HepG2 (cell line): Measurements from ENCODE around the gene ABHD4. TPM values are rescaled to one million over a fixed set of nuclear protein-coding genes. Genes with fewer than 3 reads are reported as not detected.
A peak's percentile ranks its signal among the peaks of the same experiment; 100 is the strongest.

ENCODE experiments used
- CC2D1A ChIP-seq: sonication (generic); formaldehyde crosslinking; IDR thresholded peaks from 2 replicates; pipeline ENCODE4 v1.8.1; 2023; ENCODE audit warnings: mild to moderate bottlenecking, missing genetic modification reagents
- DR1 ChIP-seq: sonication (generic); formaldehyde crosslinking; IDR thresholded peaks from 2 replicates; pipeline ENCODE4 v1.8.0; 2021; ENCODE audit warnings: mild to moderate bottlenecking, missing genetic modification reagents, inconsistent platforms
- FOXJ3 ChIP-seq: sonication (generic); formaldehyde crosslinking; IDR thresholded peaks from 2 replicates; pipeline ENCODE4 v1.4.0; 2020; ENCODE audit warnings: missing genetic modification reagents, mild to moderate bottlenecking, borderline replicate concordance
- HMG20B ChIP-seq: conservative IDR thresholded peaks from 2 replicates; pipeline ENCODE4 v1.6.1; 2016; ENCODE audit warnings: missing genetic modification reagents, missing compliant biosample characterization
- MAF1 ChIP-seq: sonication (generic); formaldehyde crosslinking; IDR thresholded peaks from 2 replicates; pipeline ENCODE4 v1.5.0; 2020; ENCODE audit warnings: missing genetic modification reagents, borderline replicate concordance
- MED8 ChIP-seq: sonication (generic); formaldehyde crosslinking; IDR thresholded peaks from 2 replicates; pipeline ENCODE4 v1.8.1; 2023; ENCODE audit warnings: mild to moderate bottlenecking, missing genetic modification reagents; ENCODE audit not compliant: insufficient replicate concordance
- PBX2 ChIP-seq: IDR thresholded peaks from 2 replicates; pipeline ENCODE4 v1.6.1; 2016; ENCODE audit warnings: control low read depth
- POLR2G ChIP-seq: fragments of 200-400 bp; formaldehyde crosslinking; IDR thresholded peaks from 2 replicates; pipeline ENCODE4 v1.6.1; 2018; ENCODE audit warnings: mild to moderate bottlenecking, low read depth, low read length, moderate library complexity
- RFXANK ChIP-seq: IDR thresholded peaks from 2 replicates; pipeline ENCODE4 v1.6.1; 2016
- SP2 ChIP-seq: sonication (generic); formaldehyde crosslinking; IDR thresholded peaks from 2 replicates; pipeline ENCODE4 v1.5.1; 2020; ENCODE audit warnings: mild to moderate bottlenecking, missing genetic modification reagents
- SRSF1 ChIP-seq: fragments of 200-400 bp; formaldehyde crosslinking; optimal IDR thresholded peaks from 2 replicates; pipeline ENCODE3; 2017; ENCODE audit warnings: mild to moderate bottlenecking, low read depth, low read length, moderate library complexity
- ZBTB40 ChIP-seq, 2 experiments: fragments of 450-650 bp in 1 of 2; sonication (generic) in 1 of 2; formaldehyde crosslinking in 1 of 2; IDR thresholded peaks; 2 replicates each; pipeline versions ENCODE4 v1.6.1 to v1.8.0; 2016 to 2022; ENCODE audit warnings: antibody characterized with exemption in 1 of 2, mild to moderate bottlenecking in 1 of 2, missing genetic modification reagents in 1 of 2
- ZNF282 ChIP-seq: fragments of 450-650 bp; IDR thresholded peaks from 2 replicates; pipeline ENCODE4 v1.6.1; 2018; ENCODE audit not compliant: partially characterized antibody
- ZNF607 ChIP-seq: sonication (generic); formaldehyde crosslinking; IDR thresholded peaks from 2 replicates; pipeline ENCODE4 v1.5.1; 2020; ENCODE audit warnings: missing genetic modification reagents, mild to moderate bottlenecking, borderline replicate concordance
- ZNF615 ChIP-seq: sonication (generic); formaldehyde crosslinking; IDR thresholded peaks from 2 replicates; pipeline ENCODE4 v1.5.0; 2020; ENCODE audit warnings: mild to moderate bottlenecking, missing genetic modification reagents, borderline replicate concordance
- polyA plus RNA-seq, 8 experiments: library from polyadenylated mRNA; depleted of rRNA in 3 of 8; stranded (reverse) in 7 of 8; unstranded in 1 of 8; fragments of >200 nt; fragmentation: Illumina TruSeq in 4 of 8; extraction: Trizol in 4 of 8; gene quantifications; 2 replicates each; pipeline versions ENCODE4 v1.2.1 to v1.2.3, GENCODE V29; 2011 to 2016; ENCODE audit warnings: low read depth in 4 of 8, missing spikeins in 1 of 8, mixed read lengths in 1 of 8; ENCODE audit not compliant: insufficient read depth in 1 of 8
- total RNA-seq, 5 experiments: library from RNA; depleted of rRNA; stranded (reverse); fragments of >200 nt; fragmentation: Illumina TruSeq; extraction: Trizol; gene quantifications; 2 replicates each; pipeline ENCODE4 v1.2.3, GENCODE V29; 2016; ENCODE audit warnings: low read depth in 1 of 5

The ABHD4 gene
- total and polyA plus RNA-seq, 2 of the 13 experiments (the other 11 are each of a cell fraction or from before 2014, with no cell fraction given) = 16.1 to 47.5 TPM

GRCh38 chr14:22589096-22589839 is 8.8 kb upstream of the ABHD4 start, which contains the start of gene DAD1 (continued):
- TF ChIP-seq ZNF607 (peak; percentile 69), SRSF1 (peak; percentile 18), HMG20B (CRISPR knock-in tag) (peak; percentile 80; the same call in 1 of the 2 replicates), DR1 (CRISPR knock-in tag) (no peak; the same call in 1 of the 2 replicates), PBX2 (CRISPR knock-in tag) (peak; percentile 34), ZBTB40 (IDR thresholded peaks at IDR 0.05) (no peak), ZBTB40 (CRISPR knock-in tag; IDR thresholded peaks at IDR 0.05) (peak; percentile 78; the same call in 1 of the 2 replicates), ZNF282 (no peak), POLR2G (peak; percentile 100), MED8 (CRISPR knock-in tag) (no peak), SP2 (peak; percentile 48; the same call in 1 of the 2 replicates), FOXJ3 (CRISPR knock-in tag) (no peak), RFXANK (CRISPR knock-in tag) (peak; percentile 94; the same call in 1 of the 2 replicates), CC2D1A (CRISPR knock-in tag) (no peak), MAF1 (CRISPR knock-in tag) (no peak), ZNF615 (CRISPR knock-in tag) (no peak)
